HG03045 (cell line): Measurements from ENCODE around the gene MSH2.
"Not testable (repeated sequence)": the region's sequence is repeated elsewhere in the genome, so short reads cannot be mapped to it uniquely, and the experiment has no call there.

Experiments used
- ATAC-seq: cut with Tn5 transposase; IDR thresholded peaks from one replicate; pipeline ENCODE4 v1.9.1; 2021; ENCODE audit warnings: mild to moderate bottlenecking, moderate library complexity; ENCODE audit not compliant: unreplicated experiment

Gene MSH2

GRCh38 chr2:47402805-47403608 is at the start of gene MSH2:
MSH2 (plus strand) TSS chr2:47403156; CDS start chr2:47403192, 36 bp downstream.
- peak; percentile 97 for ATAC-seq

- no peak for ATAC-seq
Measured at GRCh38 chr2:47354013-47354847, 48.7 kb upstream of the MSH2 start.

- no peak for ATAC-seq
Measured at GRCh38 chr2:47354848-47355204, 48.1 kb upstream of the MSH2 start.

- ATAC-seq: no peak
Measured at GRCh38 chr2:47357483-47357882, 45.5 kb upstream of the MSH2 start.

- no peak for ATAC-seq
Measured at GRCh38 chr2:47359375-47359868, 43.5 kb upstream of the MSH2 start.

GRCh38 chr2:47360283-47360682 is 42.7 kb upstream of the MSH2 start:
- no peak for ATAC-seq

GRCh38 chr2:47360927-47361326 is 42.0 kb upstream of the MSH2 start:
- no peak for ATAC-seq

- not testable (repeated sequence) for ATAC-seq
Measured at GRCh38 chr2:47361505-47362229, 41.3 kb upstream of the MSH2 start.

GRCh38 chr2:47373747-47374146 is 29.2 kb upstream of the MSH2 start:
- no peak for ATAC-seq

- no peak for ATAC-seq
Measured at GRCh38 chr2:47375307-47375706, 27.6 kb upstream of the MSH2 start.

- no peak for ATAC-seq
Measured at GRCh38 chr2:47379384-47379783, 23.6 kb upstream of the MSH2 start.

GRCh38 chr2:47381408-47381807 is 21.5 kb upstream of the MSH2 start:
- no peak for ATAC-seq

GRCh38 chr2:47386551-47386950 is 16.4 kb upstream of the MSH2 start:
- ATAC-seq: no peak

GRCh38 chr2:47388888-47389287 is 14.1 kb upstream of the MSH2 start:
- ATAC-seq: no peak

GRCh38 chr2:47389692-47390091 is 13.3 kb upstream of the MSH2 start:
- ATAC-seq: no peak

- no peak for ATAC-seq
Measured at GRCh38 chr2:47401789-47402554, 984 bp upstream of the MSH2 start.

- ATAC-seq: no peak
Measured at GRCh38 chr2:47402555-47402804, 476 bp upstream of the MSH2 start.

GRCh38 chr2:47403609-47404193 is 745 bp downstream of the MSH2 start:
- no peak for ATAC-seq

GRCh38 chr2:47404356-47404755 is 1.4 kb downstream of the MSH2 start:
- no peak for ATAC-seq

GRCh38 chr2:47405757-47406156 is 2.8 kb downstream of the MSH2 start:
- ATAC-seq: no peak
